H1 (cell line): Measurements from ENCODE around the gene OR56A3. TPM values are rescaled to one million over a fixed set of nuclear protein-coding genes. Genes with fewer than 3 reads are reported as not detected.

Source experiments
- CTCF ChIA-PET: fragments of 300-600 bp; sonication (Branson Sonifier 250); formaldehyde crosslinking; loops from one replicate; lab custom pipeline; 2021; ENCODE audit not compliant: partially characterized antibody; lab: Charles Lee
- POLR2A ChIA-PET: fragments of 300-600 bp; sonication (Branson Sonifier 250); formaldehyde crosslinking; loops from one replicate; lab custom pipeline; 2021; ENCODE audit warnings: inconsistent platforms; ENCODE audit not compliant: partially characterized antibody; lab: Charles Lee
- DNase-seq, 2 experiments: peaks; one replicate each; pipeline versions ENCODE4 v3.0.0 to v3.0.0-alpha.2; 2010 to 2022; ENCODE audit warnings: low spot score in 2 of 2, low read depth in 1 of 2, mixed read lengths in 1 of 2
- FAIRE-seq: peaks from 2 replicates; lab custom pipeline; 2011; peaks lifted over from hg19 to GRCh38; lab: Jason Lieb, UNC
- H2AFZ ChIP-seq: 2 replicates; pipeline ENCODE4 v1.8.1; 2012; ENCODE audit warnings: low read length, inconsistent platforms
- H2AK5ac ChIP-seq: 2 replicates; pipeline ENCODE4 v1.6.1; 2013; ENCODE audit warnings: low read depth, low read length
- H2BK120ac ChIP-seq: replicated peaks from 2 replicates; pipeline ENCODE3; 2013; ENCODE audit warnings: low read depth, low read length, inconsistent platforms
- H2BK12ac ChIP-seq: 2 replicates; pipeline ENCODE4 v1.6.1; 2013; ENCODE audit warnings: low read depth, low read length
- H2BK15ac ChIP-seq: 2 replicates; pipeline ENCODE4 v1.6.1; 2013; ENCODE audit warnings: low read length
- H2BK20ac ChIP-seq: 2 replicates; pipeline ENCODE4 v1.6.1; 2013; ENCODE audit warnings: low read length
- H2BK5ac ChIP-seq: 2 replicates; pipeline ENCODE4 v1.6.1; 2013; ENCODE audit warnings: low read depth, low read length
- H3K14ac ChIP-seq: 2 replicates; pipeline ENCODE4 v1.6.1; 2013; ENCODE audit warnings: inconsistent platforms; ENCODE audit not compliant: insufficient read length
- H3K18ac ChIP-seq: 2 replicates; pipeline ENCODE4 v1.6.1; 2013; ENCODE audit warnings: low read length; ENCODE audit errors: extremely low read depth
- H3K23ac ChIP-seq: 2 replicates; pipeline ENCODE4 v1.6.1; 2013; ENCODE audit warnings: inconsistent platforms; ENCODE audit not compliant: insufficient read length
- H3K23me2 ChIP-seq: 2 replicates; pipeline ENCODE4 v1.6.1; 2013; ENCODE audit warnings: low read depth, low read length
- H3K27ac ChIP-seq: 2 replicates; pipeline ENCODE4 v1.6.1; 2011; ENCODE audit warnings: low read depth, low read length, inconsistent platforms
- H3K27me3 ChIP-seq, 4 experiments: replicated peaks in 1 of 4; 1 replicate in 1 of 4; 2 replicates in 3 of 4; pipeline versions ENCODE4 v1.6.1 to v1.8.1; 2011 to 2013; ENCODE audit warnings: low read length in 3 of 4, mild to moderate bottlenecking in 3 of 4, inconsistent platforms in 2 of 4, mixed read lengths in 2 of 4, moderate library complexity in 1 of 4; ENCODE audit not compliant: control insufficient read depth in 3 of 4, insufficient read depth in 3 of 4; ENCODE audit errors: extremely low read depth in 1 of 4
- H3K36me3 ChIP-seq, 4 experiments: 2 replicates each; pipeline versions ENCODE4 v1.6.1 to v1.8.1; 2011 to 2013; ENCODE audit warnings: mild to moderate bottlenecking in 4 of 4, low read length in 3 of 4, moderate library complexity in 2 of 4, control low read depth in 1 of 4, inconsistent platforms in 1 of 4; ENCODE audit not compliant: insufficient read depth in 4 of 4, control insufficient read depth in 2 of 4
- H3K4ac ChIP-seq: replicated peaks from 2 replicates; pipeline ENCODE3; 2013; ENCODE audit warnings: low read length, low read depth, mixed read lengths, inconsistent platforms; ENCODE audit not compliant: insufficient read length
- H3K4me1 ChIP-seq, 4 experiments: replicated peaks in 1 of 4; 1 replicate in 1 of 4; 2 replicates in 3 of 4; pipeline versions ENCODE4 v1.6.1 to v1.8.1; 2011 to 2013; ENCODE audit warnings: low read length in 3 of 4, inconsistent platforms in 2 of 4, mixed read lengths in 1 of 4; ENCODE audit not compliant: insufficient read depth in 4 of 4, control insufficient read depth in 3 of 4
- H3K4me2 ChIP-seq, 2 experiments: 2 replicates each; pipeline versions ENCODE4 v1.6.1 to v1.8.1; 2011 to 2013; ENCODE audit warnings: low read depth in 2 of 2, low read length in 2 of 2, control low read depth in 1 of 2, inconsistent platforms in 1 of 2, mild to moderate bottlenecking in 1 of 2; ENCODE audit not compliant: insufficient read depth in 1 of 2
- H3K4me3 ChIP-seq, 4 experiments: fragments of 200-600, 300-600 bp in 1 of 4; sonication (generic), shearing (Covaris generic), sonication (Bioruptor Twin) in 1 of 4; 2 replicates each; pipeline versions ENCODE4 v1.5.1 to v1.8.1; 2011 to 2016; ENCODE audit warnings: low read length in 4 of 4, low read depth in 3 of 4, control low read depth in 2 of 4, inconsistent platforms in 2 of 4, mild to moderate bottlenecking in 2 of 4, mixed read lengths in 1 of 4, moderate library complexity in 1 of 4; ENCODE audit not compliant: insufficient read depth in 2 of 4; ENCODE audit errors: extremely low read depth in 1 of 4
- H3K56ac ChIP-seq: replicated peaks from 2 replicates; pipeline ENCODE3; 2013; ENCODE audit warnings: low read depth, mild to moderate bottlenecking, mixed read lengths, low read length, inconsistent platforms; ENCODE audit not compliant: insufficient read length
- H3K79me1 ChIP-seq: 2 replicates; pipeline ENCODE4 v1.6.1; 2013; ENCODE audit warnings: low read depth, low read length, control low read depth
- H3K79me2 ChIP-seq, 2 experiments: 2 replicates each; pipeline versions ENCODE4 v1.6.1 to v1.8.1; 2012 to 2013; ENCODE audit warnings: low read length in 2 of 2, mild to moderate bottlenecking in 2 of 2, inconsistent platforms in 1 of 2; ENCODE audit not compliant: insufficient read depth in 2 of 2, control insufficient read depth in 1 of 2
- H3K9ac ChIP-seq, 4 experiments: replicated peaks in 1 of 4; 1 replicate in 1 of 4; 2 replicates in 3 of 4; pipeline versions ENCODE4 v1.6.1 to v1.8.1; 2011 to 2013; ENCODE audit warnings: low read depth in 3 of 4, low read length in 3 of 4, control low read depth in 2 of 4, mild to moderate bottlenecking in 2 of 4, moderate library complexity in 2 of 4, inconsistent platforms in 1 of 4; ENCODE audit errors: extremely low read depth in 1 of 4
- H3K9me3 ChIP-seq, 2 experiments: 2 replicates each; pipeline versions ENCODE4 v1.6.1 to v1.8.1; 2012 to 2013; ENCODE audit warnings: mild to moderate bottlenecking in 2 of 2, moderate library complexity in 2 of 2, control low read depth in 1 of 2, inconsistent platforms in 1 of 2, low read depth in 1 of 2, low read length in 1 of 2, mixed read lengths in 1 of 2; ENCODE audit not compliant: insufficient read depth in 2 of 2
- H4K20me1 ChIP-seq, 2 experiments: replicated peaks in 1 of 2; 2 replicates each; pipeline versions ENCODE3 to v1.8.1; 2011 to 2013; ENCODE audit warnings: inconsistent platforms in 2 of 2, low read length in 2 of 2, mild to moderate bottlenecking in 1 of 2; ENCODE audit not compliant: insufficient read depth in 2 of 2, control insufficient read depth in 1 of 2
- H4K5ac ChIP-seq: 2 replicates; pipeline ENCODE4 v1.6.1; 2013; ENCODE audit warnings: low read length, low read depth, mixed read lengths, inconsistent platforms; ENCODE audit not compliant: insufficient read length
- H4K8ac ChIP-seq: 2 replicates; pipeline ENCODE4 v1.8.0; 2013; ENCODE audit warnings: mild to moderate bottlenecking, moderate library complexity, low read length, inconsistent platforms; ENCODE audit not compliant: insufficient read depth; ENCODE audit errors: extremely low read depth
- H4K91ac ChIP-seq: replicated peaks from 2 replicates; pipeline ENCODE3; 2013; ENCODE audit warnings: low read length, mixed read lengths, inconsistent platforms; ENCODE audit not compliant: insufficient read length
- CBX8 ChIP-seq: fragments of 300-800, 300-1000 bp; sonication (generic); IDR thresholded peaks from 2 replicates; pipeline ENCODE4 v1.7.1; 2016; ENCODE audit warnings: low read depth, low read length, borderline replicate concordance
- CEBPB ChIP-seq: IDR thresholded peaks from 2 replicates; pipeline ENCODE4 v1.6.1; 2012; ENCODE audit warnings: low read depth, low read length
- CTCF ChIP-seq, 3 experiments: IDR thresholded peaks; 1 replicate in 2 of 3; 2 replicates in 1 of 3; pipeline versions ENCODE4 v1.5.1 to v1.6.1; 2011; ENCODE audit warnings: low read length in 3 of 3, mild to moderate bottlenecking in 3 of 3, inconsistent platforms in 2 of 3, low read depth in 1 of 3, moderate library complexity in 1 of 3; ENCODE audit not compliant: insufficient read depth in 1 of 3; ENCODE audit errors: control extremely low read depth in 1 of 3
- E2F6 ChIP-seq: IDR thresholded peaks from 2 replicates; pipeline ENCODE4 v1.6.1; 2012; ENCODE audit warnings: inconsistent platforms
- FOSL1 ChIP-seq: IDR thresholded peaks from 2 replicates; pipeline ENCODE4 v1.6.1; 2011; ENCODE audit warnings: mild to moderate bottlenecking, low read depth, low read length, moderate library complexity; ENCODE audit not compliant: insufficient read depth
- JUND ChIP-seq: IDR thresholded peaks from 2 replicates; pipeline ENCODE4 v1.6.1; 2011; ENCODE audit warnings: mild to moderate bottlenecking, improper control_type of control experiment, low read length
- KDM4A ChIP-seq: IDR thresholded peaks from one replicate; pipeline ENCODE4 v1.7.1; 2012; ENCODE audit warnings: low read depth, mild to moderate bottlenecking, moderate library complexity, low read length, inconsistent platforms; ENCODE audit not compliant: severe bottlenecking
- POLR2A ChIP-seq, 2 experiments: IDR thresholded peaks; 1 replicate in 1 of 2; 2 replicates in 1 of 2; pipeline ENCODE4 v1.6.1; 2011; ENCODE audit warnings: low read depth in 2 of 2, low read length in 2 of 2, mild to moderate bottlenecking in 2 of 2; ENCODE audit errors: control extremely low read depth in 1 of 2
- RNF2 ChIP-seq: fragments of 200-900, 300-1000 bp; sonication (generic); IDR thresholded peaks from 2 replicates; pipeline ENCODE4 v1.7.1; 2016; ENCODE audit warnings: borderline replicate concordance, low read depth, mild to moderate bottlenecking, antibody characterized with exemption, low read length; ENCODE audit not compliant: poor library complexity, severe bottlenecking; ENCODE audit errors: missing control alignments
- SIN3A ChIP-seq, 2 experiments: IDR thresholded peaks in 1 of 2; conservative IDR thresholded peaks in 1 of 2; 2 replicates each; pipeline ENCODE4 v1.6.1; 2011 to 2012; ENCODE audit warnings: low read length in 2 of 2, improper control_type of control experiment in 1 of 2, low read depth in 1 of 2, mild to moderate bottlenecking in 1 of 2
- WGBS, 2 experiments: shearing (Covaris generic) in 1 of 2; methylation state at CpG; one replicate each; pipeline versions ENCODE4 v1.1.6 to v1.1.7; 2013 to 2015; ENCODE audit warnings: low lambda C conversion rate in 2 of 2, mixed read lengths in 2 of 2, inconsistent platforms in 1 of 2, low coverage in 1 of 2, missing lambda C conversion rate in 1 of 2; ENCODE audit not compliant: insufficient replicate concordance in 2 of 2, insufficient coverage in 1 of 2, insufficient read length in 1 of 2; ENCODE audit errors: extremely low coverage in 1 of 2, missing lambda C conversion rate in 1 of 2; 5-methylcytosine and 5-hydroxymethylcytosine counted together
- polyA plus RNA-seq, 7 experiments: library from polyadenylated mRNA; depleted of rRNA in 3 of 7; stranded (reverse) in 5 of 7; unstranded in 2 of 7; fragments of >200 nt in 5 of 7; fragments of 200-250 nt in 2 of 7; gene quantifications; 1 replicate in 5 of 7; 2 replicates in 1 of 7; 4 replicates in 1 of 7; pipeline versions ENCODE4 v1.2.1 to v1.2.3, GENCODE V29; 2011 to 2013; ENCODE audit warnings: missing spikeins in 2 of 7, mixed read lengths in 2 of 7
- total RNA-seq: library from RNA; stranded (reverse); fragmentation: NEBNext Ultra II Directional; extraction: Animal tissue kit (Norgen Biotek cat#: 25700); gene quantifications from 2 replicates; pipeline ENCODE4 v1.2.1, GENCODE V29; 2021

The OR56A3 gene
- total and polyA plus RNA-seq, 2 of the 8 experiments (the other 6 are each of a cell fraction or from before 2014, with no cell fraction given): not detected

GRCh38 chr11:5930614-5931013, 11.4 kb upstream of the OR56A3 start:
- Histone ChIP-seq H3K14ac (no peak overlapping the region), H4K8ac (no peak overlapping the region), H3K23me2 (0 out of 2 replicates have a peak, but pooled peaks cover 1% of the 10 kb centered on the region), H2BK20ac (no peak overlapping the region), H2AFZ (no peak overlapping the region), H4K5ac (no peak overlapping the region), H3K4me1 (no peaks in the 10 kb centered on the region), H3K27ac (no peak overlapping the region), H3K9ac (no peak overlapping the region), H2BK15ac (no peak overlapping the region), H2AK5ac (no peak overlapping the region), H4K20me1 (no peaks in the 10 kb centered on the region), H3K56ac (no peak overlapping the region), H3K79me1 (no peaks in the 10 kb centered on the region), H2BK12ac (no peak overlapping the region), H3K27me3 (no peaks in the 10 kb centered on the region; a peak in 2 of 7 replicates), H3K4me2 (no peak overlapping the region), H3K4ac (no peak overlapping the region), H3K23ac (no peak overlapping the region), H2BK5ac (no peak overlapping the region), H3K9me3 (peaks cover 0 to 10% of the 10 kb centered on the region in 2 experiments; a peak in 2 of 4 replicates), H3K36me3 (no peaks in the 10 kb centered on the region), H4K91ac (no peak overlapping the region), H3K79me2 (no peaks in the 10 kb centered on the region), H3K4me3 (no peak overlapping the region), H2BK120ac (no peak overlapping the region), H3K18ac (no peak overlapping the region)
- CTCF ChIA-PET: no interaction called here
- 94% methylated on average over 19 of the region's 19 CpGs; no CpG with 5 or more reads in 1 of the 2 experiments for WGBS, 2 experiments
- FAIRE-seq (no peak), DNase-seq (no peak)
- POLR2A ChIA-PET: no interaction called here
- TF ChIP-seq KDM4A: no peak
- TF ChIP-seq CBX8: no peak
- no peak for TF ChIP-seq JUND
- no peak for TF ChIP-seq E2F6
- TF ChIP-seq RNF2: no peak
- no peak for TF ChIP-seq FOSL1
- TF ChIP-seq CEBPB: no peak
- no peak for TF ChIP-seq POLR2A (IDR thresholded peaks at IDR 0.05; ENCODE audit: control extremely low read depth in 1 of 2, low read depth in 2 of 2, low read length in 2 of 2)
- TF ChIP-seq SIN3A (conservative IDR thresholded peaks at IDR 0.05 in 1 of 2, IDR thresholded peaks at IDR 0.05 in 1 of 2; ENCODE audit: low read depth in 1 of 2, low read length in 2 of 2): no peak
- no peak for TF ChIP-seq CTCF (IDR thresholded peaks at IDR 0.05; ENCODE audit: control extremely low read depth in 1 of 3, insufficient read depth in 1 of 3, low read depth in 1 of 3, low read length in 3 of 3)
